ENCODE data around the gene RPS16.

- TF ChIP-seq CTCF (IDR thresholded peaks at IDR 0.05) (no peak), POLR2A (IDR thresholded peaks at IDR 0.05) (no peak)
Measured at GRCh38 chr19:39469567-39469966, 33.8 kb upstream of the RPS16 start.

All from prostate gland (tissue), 2 donors.